Measurements from ENCODE around the gene CALN1.

The CALN1 gene

GRCh38 chr7:72017756-72018155, 394.4 kb downstream of the CALN1 start:
- DNase-seq (ENCODE audit: low read depth): no peak
- TF ChIP-seq, protein P1, sequence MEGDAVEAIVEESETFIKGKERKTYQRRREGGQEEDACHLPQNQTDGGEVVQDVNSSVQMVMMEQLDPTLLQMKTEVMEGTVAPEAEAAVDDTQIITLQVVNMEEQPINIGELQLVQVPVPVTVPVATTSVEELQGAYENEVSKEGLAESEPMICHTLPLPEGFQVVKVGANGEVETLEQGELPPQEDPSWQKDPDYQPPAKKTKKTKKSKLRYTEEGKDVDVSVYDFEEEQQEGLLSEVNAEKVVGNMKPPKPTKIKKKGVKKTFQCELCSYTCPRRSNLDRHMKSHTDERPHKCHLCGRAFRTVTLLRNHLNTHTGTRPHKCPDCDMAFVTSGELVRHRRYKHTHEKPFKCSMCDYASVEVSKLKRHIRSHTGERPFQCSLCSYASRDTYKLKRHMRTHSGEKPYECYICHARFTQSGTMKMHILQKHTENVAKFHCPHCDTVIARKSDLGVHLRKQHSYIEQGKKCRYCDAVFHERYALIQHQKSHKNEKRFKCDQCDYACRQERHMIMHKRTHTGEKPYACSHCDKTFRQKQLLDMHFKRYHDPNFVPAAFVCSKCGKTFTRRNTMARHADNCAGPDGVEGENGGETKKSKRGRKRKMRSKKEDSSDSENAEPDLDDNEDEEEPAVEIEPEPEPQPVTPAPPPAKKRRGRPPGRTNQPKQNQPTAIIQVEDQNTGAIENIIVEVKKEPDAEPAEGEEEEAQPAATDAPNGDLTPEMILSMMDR (IDR thresholded peaks at IDR 0.05; ENCODE audit: insufficient read depth, low read depth, low read length, missing control alignments): no peak
- no peak overlapping the region for H3K4me3 ChIP-seq (ENCODE audit: low read depth, low read length)

DNA sequence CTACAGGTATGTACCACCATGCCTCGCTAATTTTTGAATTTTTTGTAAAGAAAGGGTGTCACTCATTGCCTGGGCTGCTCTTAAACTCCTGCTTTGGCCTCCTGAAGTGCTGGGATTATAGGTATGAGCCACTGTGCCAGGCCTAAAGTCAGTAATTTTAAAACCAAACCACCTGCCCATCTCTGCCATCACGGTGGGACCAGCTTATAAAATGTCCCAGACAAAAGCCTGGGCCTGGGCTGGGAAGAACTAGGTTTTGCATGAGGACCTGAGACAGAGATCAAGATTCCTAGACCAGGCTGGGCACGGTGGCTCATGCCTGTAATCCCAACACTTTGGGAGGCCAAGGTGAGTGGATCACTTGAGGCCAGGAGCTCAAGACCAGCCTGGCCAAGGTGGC, 395.6 kb downstream of the CALN1 start:
- no peak for DNase-seq (ENCODE audit: low read depth)
- TF ChIP-seq, protein P1 (IDR thresholded peaks at IDR 0.05; ENCODE audit: insufficient read depth, low read depth, low read length, missing control alignments): no peak
- H3K4me3 ChIP-seq (ENCODE audit: low read depth, low read length): no peak overlapping the region

- no peak overlapping the region for H3K4me3 ChIP-seq (ENCODE audit: low read depth, low read length)
- TF ChIP-seq, protein P1 (IDR thresholded peaks at IDR 0.05; ENCODE audit: insufficient read depth, low read depth, low read length, missing control alignments): no peak
Observed at GRCh38 chr7:72015136-72015535, 397.0 kb downstream of the CALN1 start.

DNA sequence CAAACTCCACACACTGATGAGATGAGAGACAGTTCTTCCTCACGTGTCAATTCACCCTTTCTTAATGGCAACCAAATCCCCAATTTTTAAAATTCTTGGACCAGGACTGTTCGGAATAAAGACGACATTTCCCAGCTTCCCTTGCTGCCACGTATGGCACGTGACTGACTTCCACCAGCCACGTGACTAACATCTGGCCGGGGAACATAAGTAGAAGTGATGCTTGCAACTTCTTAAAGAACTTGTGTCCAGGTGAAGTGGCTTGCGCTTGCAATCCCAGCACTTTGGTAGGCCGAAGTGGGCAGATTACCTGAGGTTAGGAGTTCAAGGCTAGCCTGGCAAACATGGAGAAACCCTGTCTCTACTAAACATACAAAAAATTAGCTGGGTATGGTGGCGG, 405.1 kb downstream of the CALN1 start:
- DNase-seq (ENCODE audit: low read depth): no peak
- H3K4me3 ChIP-seq (ENCODE audit: low read depth, low read length): no peak overlapping the region
- TF ChIP-seq, protein P1 (IDR thresholded peaks at IDR 0.05; ENCODE audit: insufficient read depth, low read depth, low read length, missing control alignments): no peak

More at GRCh38 chr7:72015136-72015535, 397.0 kb downstream of the CALN1 start:
- DNase-seq (ENCODE audit: low read depth): no peak

DNA sequence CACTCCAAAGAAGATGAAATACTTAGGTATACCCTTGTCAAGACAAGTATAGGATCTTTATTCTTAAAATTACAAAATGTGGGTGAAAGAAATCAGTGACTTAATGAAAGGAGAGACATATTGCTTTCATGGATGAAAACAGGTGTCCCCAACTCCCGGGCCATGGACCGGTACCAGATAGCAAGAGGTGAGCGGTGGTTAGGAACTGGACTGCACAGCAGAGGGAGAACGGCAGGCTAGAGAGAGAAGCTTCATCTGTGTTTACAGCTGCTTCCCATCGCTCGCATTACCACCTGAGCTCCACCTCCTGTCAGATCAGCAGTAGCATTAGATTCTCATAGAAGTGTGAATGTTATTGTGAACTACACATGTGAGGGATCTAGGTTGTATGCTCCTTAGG, 408.9 kb downstream of the CALN1 start:
- H3K4me3 ChIP-seq (ENCODE audit: low read depth, low read length): no peak overlapping the region
- TF ChIP-seq, protein P1 (IDR thresholded peaks at IDR 0.05; ENCODE audit: insufficient read depth, low read depth, low read length, missing control alignments): no peak
- DNase-seq (ENCODE audit: low read depth): no peak

DNA sequence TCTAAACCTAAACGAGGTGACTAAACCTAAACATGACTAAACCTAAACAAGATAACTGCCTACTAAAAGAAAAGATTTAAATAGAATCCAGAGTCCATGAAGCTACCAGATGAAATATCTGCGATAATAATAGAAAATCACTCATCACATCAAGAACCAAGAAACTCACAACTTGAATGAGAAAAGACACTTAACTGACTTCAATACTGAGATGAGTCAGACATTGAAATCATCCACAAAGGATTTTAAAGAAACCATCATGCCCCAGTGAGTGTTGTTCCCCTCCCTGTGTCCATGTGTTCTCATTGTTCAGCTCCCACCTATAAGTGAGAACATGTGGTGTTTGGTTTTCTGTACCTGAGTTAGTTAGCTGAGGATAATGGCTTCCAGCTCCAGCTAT, 416.0 kb downstream of the CALN1 start:
- TF ChIP-seq, protein P1 (IDR thresholded peaks at IDR 0.05; ENCODE audit: insufficient read depth, low read depth, low read length, missing control alignments): no peak
- no peak overlapping the region for H3K4me3 ChIP-seq (ENCODE audit: low read depth, low read length)
- DNase-seq (ENCODE audit: low read depth): no peak

DNA sequence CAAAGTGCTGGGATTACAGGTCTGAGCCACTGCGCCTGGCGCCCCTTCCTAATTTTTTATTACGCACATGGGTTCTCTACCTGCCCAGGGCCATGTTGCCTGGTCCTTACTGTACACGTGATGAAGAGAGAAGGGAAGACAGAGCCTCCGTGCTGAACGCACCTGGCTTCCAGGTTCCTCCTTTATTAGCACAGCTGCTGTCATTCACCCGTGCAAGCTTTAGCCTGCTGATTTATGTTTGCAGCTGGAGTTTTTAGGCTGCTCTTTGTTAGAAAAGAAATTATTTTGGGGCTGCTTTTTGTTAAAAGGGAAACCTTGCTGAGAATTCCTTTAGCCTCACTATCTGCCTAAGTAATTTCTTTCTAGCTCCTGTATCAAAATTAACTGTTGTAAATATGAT, 417.0 kb downstream of the CALN1 start:
- TF ChIP-seq, protein P1 (IDR thresholded peaks at IDR 0.05; ENCODE audit: insufficient read depth, low read depth, low read length, missing control alignments): no peak
- H3K4me3 ChIP-seq (ENCODE audit: low read depth, low read length): no peak overlapping the region
- no peak for DNase-seq (ENCODE audit: low read depth)
